HepG2 (cell line): Measurements from ENCODE around the gene SRBD1. TPM values are rescaled to one million over a fixed set of nuclear protein-coding genes. Genes with fewer than 3 reads are reported as not detected.

ENCODE experiments used
- ATAC-seq: fragments of 200-7000 bp; cut with Tn5 transposase; 3 replicates; pipeline ENCODE4 v1.9.1; 2020; ENCODE audit warnings: mild to moderate bottlenecking, moderate library complexity
- BruUV-seq: library from RNA; stranded (reverse); fragments of 400-500 nt; replicated peaks from 2 replicates; lab custom pipeline; 2021; lab: Mats Ljungman, UMichigan
- CTCF ChIA-PET: fragments of 300-600 bp; formaldehyde crosslinking; extraction: SDS; loops from one replicate; lab custom pipeline; 2021; ENCODE audit warnings: low total read pairs, inconsistent platforms, low intra/inter-chr PET ratio; lab: Yijun Ruan, JAX
- POLR2A ChIA-PET: fragments of 350-600 bp; sonication (Branson Sonifier 250); formaldehyde crosslinking; loops from one replicate; lab custom pipeline; 2020; ENCODE audit warnings: antibody characterized with exemption, inconsistent platforms; lab: Yijun Ruan, JAX
- DNase-seq: peaks from one replicate; pipeline ENCODE4 v3.0.0-alpha.2; 2015; ENCODE audit warnings: low spot score
- FAIRE-seq: peaks from 3 replicates; lab custom pipeline; 2011; peaks lifted over from hg19 to GRCh38; lab: Jason Lieb, UNC
- H2AFZ ChIP-seq: one replicate; pipeline ENCODE4 v1.6.1; 2011; ENCODE audit warnings: low read length, inconsistent platforms
- H3K27ac ChIP-seq: fragments of 300-600 bp; 3 replicates; pipeline ENCODE4 v1.8.0; 2011; ENCODE audit warnings: mixed run types, mild to moderate bottlenecking, mixed read lengths, low read length, inconsistent platforms; ENCODE audit not compliant: insufficient read depth; ENCODE audit errors: extremely low read length
- H3K27me3 ChIP-seq, 2 experiments: fragments of 200-600 bp in 1 of 2; 2 replicates in 1 of 2; 3 replicates in 1 of 2; pipeline versions ENCODE4 v1.6.0 to v1.8.0; 2011; ENCODE audit warnings: low read length in 2 of 2, mild to moderate bottlenecking in 2 of 2, moderate library complexity in 2 of 2, inconsistent platforms in 1 of 2; ENCODE audit not compliant: insufficient read depth in 2 of 2, control insufficient read depth in 1 of 2
- H3K36me3 ChIP-seq, 2 experiments: fragments of 200-600 bp in 1 of 2; replicated peaks in 1 of 2; 2 replicates in 1 of 2; 3 replicates in 1 of 2; pipeline versions ENCODE4 v1.5.1 to v1.8.0; 2011; ENCODE audit warnings: low read length in 2 of 2, inconsistent platforms in 1 of 2; ENCODE audit not compliant: insufficient read depth in 2 of 2, control insufficient read depth in 1 of 2
- H3K4me1 ChIP-seq: 2 replicates; pipeline ENCODE4 v1.5.1; 2012; ENCODE audit warnings: low read length, inconsistent platforms; ENCODE audit not compliant: insufficient read depth
- H3K4me2 ChIP-seq: 2 replicates; pipeline ENCODE4 v1.6.0; 2011; ENCODE audit warnings: low read depth, low read length, inconsistent platforms
- H3K4me3 ChIP-seq, 3 experiments: fragments of 200-600 bp in 1 of 3; sonication (generic), shearing (Covaris generic) in 1 of 3; replicated peaks in 1 of 3; 2 replicates each; pipeline ENCODE4 v1.5.1; 2011 to 2016; ENCODE audit warnings: low read length in 3 of 3, inconsistent platforms in 2 of 3, low read depth in 2 of 3, mild to moderate bottlenecking in 2 of 3, control low read depth in 1 of 3, mixed read lengths in 1 of 3; ENCODE audit not compliant: insufficient read depth in 1 of 3
- H3K79me2 ChIP-seq: one replicate; pipeline ENCODE4 v1.6.1; 2011; ENCODE audit warnings: low read length, inconsistent platforms; ENCODE audit not compliant: insufficient read depth
- H3K9ac ChIP-seq: 2 replicates; pipeline ENCODE4 v1.6.0; 2011; ENCODE audit warnings: mild to moderate bottlenecking, low read depth, low read length, inconsistent platforms; ENCODE audit not compliant: insufficient read depth
- H3K9me3 ChIP-seq: 2 replicates; pipeline ENCODE4 v1.5.1; 2012; ENCODE audit warnings: mild to moderate bottlenecking, low read length
- H4K20me1 ChIP-seq: 2 replicates; pipeline ENCODE4 v1.6.0; 2011; ENCODE audit warnings: inconsistent platforms, mild to moderate bottlenecking, low read length, moderate library complexity; ENCODE audit not compliant: insufficient read depth
- ARHGAP35 ChIP-seq: sonication (generic); formaldehyde crosslinking; IDR thresholded peaks from 2 replicates; pipeline ENCODE4 v1.9.0; 2022; ENCODE audit warnings: mild to moderate bottlenecking, inconsistent platforms, moderate library complexity, missing genetic modification reagents, borderline replicate concordance
- FOXP1 ChIP-seq, 2 experiments: fragments of 450-650 bp in 1 of 2; IDR thresholded peaks; 2 replicates each; pipeline ENCODE4 v1.6.1; 2017 to 2018; ENCODE audit warnings: antibody characterized with exemption in 1 of 2
- HNRNPLL ChIP-seq: fragments of 200-400 bp; formaldehyde crosslinking; IDR thresholded peaks from 2 replicates; pipeline ENCODE4 v1.6.1; 2017; ENCODE audit warnings: mild to moderate bottlenecking, low read depth, low read length; ENCODE audit not compliant: poor library complexity, severe bottlenecking
- HNRNPUL1 ChIP-seq: fragments of 200-400 bp; formaldehyde crosslinking; IDR thresholded peaks from 2 replicates; pipeline ENCODE4 v1.6.1; 2017; ENCODE audit warnings: low read depth, mild to moderate bottlenecking, low read length, moderate library complexity
- LCORL ChIP-seq, 2 experiments: fragments of 450-650 bp in 1 of 2; sonication (generic) in 1 of 2; formaldehyde crosslinking in 1 of 2; IDR thresholded peaks; 2 replicates each; pipeline versions ENCODE4 v1.5.0 to v1.6.1; 2017 to 2020; ENCODE audit warnings: antibody characterized with exemption in 1 of 2, missing genetic modification reagents in 1 of 2
- MAFG ChIP-seq: sonication (generic); formaldehyde crosslinking; IDR thresholded peaks from 2 replicates; pipeline ENCODE4 v1.5.1; 2020; ENCODE audit warnings: mild to moderate bottlenecking, missing genetic modification reagents
- SP1 ChIP-seq, 2 experiments: fragments of 450-650 bp in 1 of 2; sonication (generic) in 1 of 2; formaldehyde crosslinking in 1 of 2; IDR thresholded peaks; 2 replicates each; pipeline versions ENCODE4 v1.4.0 to v1.6.1; 2016 to 2020; ENCODE audit warnings: missing genetic modification reagents in 1 of 2
- TAF15 ChIP-seq: fragments of 200-400 bp; formaldehyde crosslinking; IDR thresholded peaks from one replicate; pipeline ENCODE4 v1.6.1; 2018; ENCODE audit warnings: mild to moderate bottlenecking, low read depth, low read length; ENCODE audit not compliant: poor library complexity, severe bottlenecking
- TBX3 ChIP-seq: fragments of 450-650 bp; IDR thresholded peaks from 2 replicates; pipeline ENCODE4 v1.6.1; 2017; ENCODE audit warnings: antibody characterized with exemption, mild to moderate bottlenecking, inconsistent platforms, borderline replicate concordance
- THAP11 ChIP-seq: IDR thresholded peaks from 2 replicates; pipeline ENCODE4 v1.6.1; 2016; ENCODE audit warnings: missing biosample characterization, missing genetic modification reagents
- TOE1 ChIP-seq: sonication (generic); formaldehyde crosslinking; IDR thresholded peaks from 2 replicates; pipeline ENCODE4 v1.4.0; 2020; ENCODE audit warnings: mild to moderate bottlenecking, missing genetic modification reagents
- ZFP41 ChIP-seq: sonication (generic); formaldehyde crosslinking; IDR thresholded peaks from 2 replicates; pipeline ENCODE4 v1.4.0; 2020; ENCODE audit warnings: mild to moderate bottlenecking, missing genetic modification reagents, borderline replicate concordance
- ZNF264 ChIP-seq: sonication (generic); formaldehyde crosslinking; IDR thresholded peaks from 2 replicates; pipeline ENCODE4 v1.4.0; 2020; ENCODE audit warnings: missing genetic modification reagents
- ZNF333 ChIP-seq: sonication (generic); formaldehyde crosslinking; IDR thresholded peaks from 2 replicates; pipeline ENCODE4 v1.4.0; 2020; ENCODE audit warnings: mild to moderate bottlenecking, missing genetic modification reagents, borderline replicate concordance
- ZNF564 ChIP-seq: sonication (generic); formaldehyde crosslinking; IDR thresholded peaks from 2 replicates; pipeline ENCODE4 v1.8.1; 2023; ENCODE audit warnings: mild to moderate bottlenecking, missing genetic modification reagents
- ZNF7 ChIP-seq: IDR thresholded peaks from 2 replicates; pipeline ENCODE4 v1.6.1; 2016; ENCODE audit warnings: missing biosample characterization, missing genetic modification reagents
- WGBS: methylation state at CpG from one replicate; pipeline ENCODE4 v1.1.6; 2017; ENCODE audit warnings: low lambda C conversion rate; 5-methylcytosine and 5-hydroxymethylcytosine counted together
- in situ Hi-C: cut with HindIII; loops from 2 replicates; pipeline ENCODE4 v1.10.0; 2017; ENCODE audit warnings: low pct_unique_long_range_greater_than_20kb; ENCODE audit not compliant: extremely low pct_ligation_motif_present
- intact Hi-C: fragments of 100-400 bp; cut with micrococcal nuclease; formaldehyde crosslinking; loops from one replicate; pipeline ENCODE4 v1.10.0; 2022; ENCODE audit not compliant: unreplicated experiment
- polyA plus RNA-seq, 8 experiments: library from polyadenylated mRNA; depleted of rRNA in 3 of 8; stranded (reverse) in 7 of 8; unstranded in 1 of 8; fragments of >200 nt; fragmentation: Illumina TruSeq in 4 of 8; extraction: Trizol in 4 of 8; gene quantifications; 2 replicates each; pipeline versions ENCODE4 v1.2.1 to v1.2.3, GENCODE V29; 2011 to 2016; ENCODE audit warnings: low read depth in 4 of 8, missing spikeins in 1 of 8, mixed read lengths in 1 of 8; ENCODE audit not compliant: insufficient read depth in 1 of 8
- total RNA-seq, 5 experiments: library from RNA; depleted of rRNA; stranded (reverse); fragments of >200 nt; fragmentation: Illumina TruSeq; extraction: Trizol; gene quantifications; 2 replicates each; pipeline ENCODE4 v1.2.3, GENCODE V29; 2016; ENCODE audit warnings: low read depth in 1 of 5
- TF ChIP-seq, protein P1 (sequence below): sonication (generic); formaldehyde crosslinking; IDR thresholded peaks from 2 replicates; pipeline ENCODE4 v1.4.0; 2020; ENCODE audit warnings: missing genetic modification reagents
- TF ChIP-seq, protein P2 (sequence below): sonication (generic); formaldehyde crosslinking; IDR thresholded peaks from 2 replicates; pipeline ENCODE4 v1.5.1; 2020; ENCODE audit warnings: missing genetic modification reagents, mild to moderate bottlenecking, borderline replicate concordance
- TF ChIP-seq, protein P3 (sequence below): sonication (generic); formaldehyde crosslinking; IDR thresholded peaks from 2 replicates; pipeline ENCODE4 v1.5.0; 2020; ENCODE audit warnings: missing genetic modification reagents

The SRBD1 gene
- total and polyA plus RNA-seq, 2 of the 13 experiments (the other 11 are each of a cell fraction or from before 2014, with no cell fraction given), result 3.2 to 23.9 TPM

DNA sequence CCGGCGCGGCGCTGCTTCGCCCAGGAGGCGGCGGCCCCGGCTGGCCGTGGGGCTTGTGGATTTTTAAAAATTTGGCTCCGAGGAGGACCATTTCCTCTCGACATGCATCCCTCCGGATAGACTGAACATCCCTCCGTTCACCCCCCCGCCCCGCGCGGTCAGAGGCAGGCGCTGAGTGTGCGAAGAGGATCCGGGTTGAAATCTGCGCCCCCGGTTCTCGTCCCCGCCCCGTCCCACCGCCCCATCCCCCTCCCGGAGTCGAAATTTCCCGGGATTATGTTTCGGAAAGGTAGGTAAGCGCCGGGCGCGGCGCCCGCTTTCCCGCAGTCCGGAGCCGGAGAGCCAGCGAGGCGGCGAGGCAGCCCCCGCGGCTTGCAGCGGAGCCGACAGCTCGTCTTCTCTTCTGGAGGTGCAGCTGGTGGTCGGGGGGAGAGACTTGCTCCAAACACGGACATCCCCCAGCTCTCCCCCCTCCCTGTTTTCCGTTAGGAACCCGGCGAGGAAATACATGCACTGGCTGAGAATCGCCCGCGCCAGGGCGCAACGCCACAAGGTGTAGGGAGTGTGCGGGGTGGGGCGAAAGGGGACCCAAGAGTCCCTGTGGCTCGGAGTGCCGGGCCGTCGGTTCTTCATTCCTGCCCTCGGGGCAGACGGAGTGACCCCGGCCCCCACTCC, 40.5 kb upstream of the SRBD1 start, which contains the start of gene PRKCE:
TSS of gene PRKCE (plus strand) at position 261 of the 675 bp plus-strand sequence.
- Histone ChIP-seq H3K79me2 (no peaks in the 10 kb centered on the region), H3K4me3 (peak within 1 kb of the TSS; percentile 80 to 89 (median 82)), H3K36me3 (no peaks in the 10 kb centered on the region), H3K27me3 (peaks cover 0 to 15% of the 10 kb centered on the region in 2 experiments; a peak in 2 of 5 replicates), H3K27ac (peak within 1 kb of the TSS; percentile 57), H3K9me3 (no peaks in the 10 kb centered on the region), H3K4me2 (peak within 1 kb of the TSS; percentile 94), H3K9ac (peak within 1 kb of the TSS; percentile 50), H2AFZ (no peak within 1 kb of the TSS), H3K4me1 (peaks cover 42% of the 10 kb centered on the region), H4K20me1 (no peaks in the 10 kb centered on the region)
- ATAC-seq, result peak; percentile 28
- no peak for DNase-seq
- in situ Hi-C loops, result no loop called here
- FAIRE-seq, result no peak
- intact Hi-C loops, result loop anchor here (2.0 kb wide), 1 partner anchor 643 kb away; no protein-coding TSS in a partner anchor
- ChIA-PET CTCF (interaction anchor here (1.6 kb wide), 1 partner anchor 127 kb away, joined by 5 read pairs; no protein-coding TSS in a partner anchor), POLR2A (interaction anchor here (0.6 kb wide), 1 partner anchor 27 kb away, joined by 3 read pairs; no protein-coding TSS in a partner anchor)
- BruUV-seq, result no TSS peak
- 2% methylated on average over 45 of the region's 66 CpGs for WGBS
- no peak for TF ChIP-seq LCORL (IDR thresholded peaks at IDR 0.05)
- TF ChIP-seq LCORL (CRISPR knock-in tag; IDR thresholded peaks at IDR 0.05), result 0 out of 2 replicates have a peak, but pooled peaks have one; percentile 17
- TF ChIP-seq ARHGAP35 (CRISPR knock-in tag), result no peak
- 0 out of 2 replicates have a peak, but pooled peaks have one; percentile 24 for TF ChIP-seq ZNF564 (CRISPR knock-in tag)
- TF ChIP-seq, protein P1, sequence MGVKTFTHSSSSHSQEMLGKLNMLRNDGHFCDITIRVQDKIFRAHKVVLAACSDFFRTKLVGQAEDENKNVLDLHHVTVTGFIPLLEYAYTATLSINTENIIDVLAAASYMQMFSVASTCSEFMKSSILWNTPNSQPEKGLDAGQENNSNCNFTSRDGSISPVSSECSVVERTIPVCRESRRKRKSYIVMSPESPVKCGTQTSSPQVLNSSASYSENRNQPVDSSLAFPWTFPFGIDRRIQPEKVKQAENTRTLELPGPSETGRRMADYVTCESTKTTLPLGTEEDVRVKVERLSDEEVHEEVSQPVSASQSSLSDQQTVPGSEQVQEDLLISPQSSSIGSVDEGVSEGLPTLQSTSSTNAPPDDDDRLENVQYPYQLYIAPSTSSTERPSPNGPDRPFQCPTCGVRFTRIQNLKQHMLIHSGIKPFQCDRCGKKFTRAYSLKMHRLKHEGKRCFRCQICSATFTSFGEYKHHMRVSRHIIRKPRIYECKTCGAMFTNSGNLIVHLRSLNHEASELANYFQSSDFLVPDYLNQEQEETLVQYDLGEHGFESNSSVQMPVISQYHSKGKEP (CRISPR knock-in tag), result no peak
- no peak for TF ChIP-seq FOXP1 (IDR thresholded peaks at IDR 0.05)
- no peak for TF ChIP-seq FOXP1 (CRISPR knock-in tag; IDR thresholded peaks at IDR 0.05)
- no peak for TF ChIP-seq ZNF264
- no peak for TF ChIP-seq ZFP41
- no peak for TF ChIP-seq MAFG (CRISPR knock-in tag)
- no peak for TF ChIP-seq TOE1 (CRISPR knock-in tag)
- TF ChIP-seq HNRNPUL1, result no peak
- TF ChIP-seq ZNF7 (CRISPR knock-in tag), result no peak
- no peak for TF ChIP-seq TAF15
- no peak for TF ChIP-seq SP1 (IDR thresholded peaks at IDR 0.05)
- TF ChIP-seq SP1 (CRISPR knock-in tag; IDR thresholded peaks at IDR 0.05), result no peak
- TF ChIP-seq TBX3, result no peak
- TF ChIP-seq, protein P2, sequence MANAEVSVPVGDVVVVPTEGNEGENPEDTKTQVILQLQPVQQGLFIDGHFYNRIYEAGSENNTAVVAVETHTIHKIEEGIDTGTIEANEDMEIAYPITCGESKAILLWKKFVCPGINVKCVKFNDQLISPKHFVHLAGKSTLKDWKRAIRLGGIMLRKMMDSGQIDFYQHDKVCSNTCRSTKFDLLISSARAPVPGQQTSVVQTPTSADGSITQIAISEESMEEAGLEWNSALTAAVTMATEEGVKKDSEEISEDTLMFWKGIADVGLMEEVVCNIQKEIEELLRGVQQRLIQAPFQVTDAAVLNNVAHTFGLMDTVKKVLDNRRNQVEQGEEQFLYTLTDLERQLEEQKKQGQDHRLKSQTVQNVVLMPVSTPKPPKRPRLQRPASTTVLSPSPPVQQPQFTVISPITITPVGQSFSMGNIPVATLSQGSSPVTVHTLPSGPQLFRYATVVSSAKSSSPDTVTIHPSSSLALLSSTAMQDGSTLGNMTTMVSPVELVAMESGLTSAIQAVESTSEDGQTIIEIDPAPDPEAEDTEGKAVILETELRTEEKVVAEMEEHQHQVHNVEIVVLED, result 0 out of 2 replicates have a peak, but pooled peaks have one; percentile 20
- TF ChIP-seq ZNF333 (CRISPR knock-in tag), result peak; percentile 76; the same call in 1 of the 2 replicates
- TF ChIP-seq, protein P3, sequence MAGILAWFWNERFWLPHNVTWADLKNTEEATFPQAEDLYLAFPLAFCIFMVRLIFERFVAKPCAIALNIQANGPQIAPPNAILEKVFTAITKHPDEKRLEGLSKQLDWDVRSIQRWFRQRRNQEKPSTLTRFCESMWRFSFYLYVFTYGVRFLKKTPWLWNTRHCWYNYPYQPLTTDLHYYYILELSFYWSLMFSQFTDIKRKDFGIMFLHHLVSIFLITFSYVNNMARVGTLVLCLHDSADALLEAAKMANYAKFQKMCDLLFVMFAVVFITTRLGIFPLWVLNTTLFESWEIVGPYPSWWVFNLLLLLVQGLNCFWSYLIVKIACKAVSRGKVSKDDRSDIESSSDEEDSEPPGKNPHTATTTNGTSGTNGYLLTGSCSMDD, result no peak
- TF ChIP-seq HNRNPLL, result peak; percentile 38
- TF ChIP-seq THAP11 (CRISPR knock-in tag), result no peak; the same call in 1 of the 2 replicates
